Endothelial cell (in vitro differentiated cells): ENCODE measurements around the gene SCAF1. TPM values are rescaled to one million over a fixed set of nuclear protein-coding genes. Genes with fewer than 3 reads are reported as not detected.
A peak's percentile ranks its signal among the peaks of the same experiment; 100 is the strongest.

Experiments
- DNase-seq: peaks from one replicate; pipeline ENCODE4 v3.0.0; 2021; ENCODE audit warnings: low spot score
- H3K27ac Mint-ChIP-seq: one replicate; pipeline ENCODE4 v1.8.0; 2021; ENCODE audit warnings: mixed read lengths, inconsistent platforms; ENCODE audit not compliant: unreplicated experiment
- H3K27me3 Mint-ChIP-seq: one replicate; pipeline ENCODE4 v1.8.0; 2021; ENCODE audit warnings: mild to moderate bottlenecking, moderate library complexity, mixed read lengths, inconsistent platforms; ENCODE audit not compliant: unreplicated experiment
- H3K36me3 Mint-ChIP-seq: one replicate; pipeline ENCODE4 v1.8.0; 2021; ENCODE audit warnings: mild to moderate bottlenecking, low read depth, mixed read lengths, inconsistent platforms; ENCODE audit not compliant: unreplicated experiment
- H3K4me1 Mint-ChIP-seq: one replicate; pipeline ENCODE4 v1.8.0; 2021; ENCODE audit warnings: mild to moderate bottlenecking, mixed read lengths, inconsistent platforms; ENCODE audit not compliant: unreplicated experiment
- H3K4me3 Mint-ChIP-seq: one replicate; pipeline ENCODE4 v1.8.0; 2021; ENCODE audit warnings: mild to moderate bottlenecking, mixed read lengths, inconsistent platforms; ENCODE audit not compliant: unreplicated experiment
- H3K9me3 Mint-ChIP-seq: one replicate; pipeline ENCODE4 v1.8.0; 2021; ENCODE audit warnings: mixed read lengths, inconsistent platforms; ENCODE audit not compliant: unreplicated experiment
- total RNA-seq: library from RNA; stranded (reverse); fragmentation: NEBNext Ultra II Directional; extraction: Animal tissue kit (Norgen Biotek cat#: 25700); gene quantifications from one replicate; pipeline ENCODE4 v1.2.1, GENCODE V29; 2021; ENCODE audit not compliant: unreplicated experiment
- TF ChIP-seq, protein P1 (sequence below): fragments of 200-600 bp; sonication (generic); IDR thresholded peaks from one replicate; pipeline ENCODE4 v1.5.0; 2021; ENCODE audit warnings: antibody characterized with exemption; ENCODE audit not compliant: unreplicated experiment

SCAF1 gene
- total RNA-seq, 1 donor from 2014 or later, result 90.3 TPM

GRCh38 chr19:49690656-49691242 is 48.7 kb downstream of the SCAF1 start, which contains the start of gene CPT1C:
Gene CPT1C, plus strand, starts transcription at chr19:49691116. Its CDS starts 1,137 bp downstream, at chr19:49692253.
- H3K4me1 Mint-ChIP-seq, result peaks cover 38% of the 10 kb centered on the region
- H3K27me3 Mint-ChIP-seq, result peaks cover 26% of the 10 kb centered on the region
- DNase-seq, result peak; percentile 79
- TF ChIP-seq, protein P1, sequence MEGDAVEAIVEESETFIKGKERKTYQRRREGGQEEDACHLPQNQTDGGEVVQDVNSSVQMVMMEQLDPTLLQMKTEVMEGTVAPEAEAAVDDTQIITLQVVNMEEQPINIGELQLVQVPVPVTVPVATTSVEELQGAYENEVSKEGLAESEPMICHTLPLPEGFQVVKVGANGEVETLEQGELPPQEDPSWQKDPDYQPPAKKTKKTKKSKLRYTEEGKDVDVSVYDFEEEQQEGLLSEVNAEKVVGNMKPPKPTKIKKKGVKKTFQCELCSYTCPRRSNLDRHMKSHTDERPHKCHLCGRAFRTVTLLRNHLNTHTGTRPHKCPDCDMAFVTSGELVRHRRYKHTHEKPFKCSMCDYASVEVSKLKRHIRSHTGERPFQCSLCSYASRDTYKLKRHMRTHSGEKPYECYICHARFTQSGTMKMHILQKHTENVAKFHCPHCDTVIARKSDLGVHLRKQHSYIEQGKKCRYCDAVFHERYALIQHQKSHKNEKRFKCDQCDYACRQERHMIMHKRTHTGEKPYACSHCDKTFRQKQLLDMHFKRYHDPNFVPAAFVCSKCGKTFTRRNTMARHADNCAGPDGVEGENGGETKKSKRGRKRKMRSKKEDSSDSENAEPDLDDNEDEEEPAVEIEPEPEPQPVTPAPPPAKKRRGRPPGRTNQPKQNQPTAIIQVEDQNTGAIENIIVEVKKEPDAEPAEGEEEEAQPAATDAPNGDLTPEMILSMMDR, result no peak
- peak within 1 kb of the TSS; percentile 96 for H3K4me3 Mint-ChIP-seq
- peaks cover 21% of the 10 kb centered on the region for H3K36me3 Mint-ChIP-seq
- peak within 1 kb of the TSS; percentile 79 for H3K27ac Mint-ChIP-seq
- H3K9me3 Mint-ChIP-seq, result no peaks in the 10 kb centered on the region

DNA sequence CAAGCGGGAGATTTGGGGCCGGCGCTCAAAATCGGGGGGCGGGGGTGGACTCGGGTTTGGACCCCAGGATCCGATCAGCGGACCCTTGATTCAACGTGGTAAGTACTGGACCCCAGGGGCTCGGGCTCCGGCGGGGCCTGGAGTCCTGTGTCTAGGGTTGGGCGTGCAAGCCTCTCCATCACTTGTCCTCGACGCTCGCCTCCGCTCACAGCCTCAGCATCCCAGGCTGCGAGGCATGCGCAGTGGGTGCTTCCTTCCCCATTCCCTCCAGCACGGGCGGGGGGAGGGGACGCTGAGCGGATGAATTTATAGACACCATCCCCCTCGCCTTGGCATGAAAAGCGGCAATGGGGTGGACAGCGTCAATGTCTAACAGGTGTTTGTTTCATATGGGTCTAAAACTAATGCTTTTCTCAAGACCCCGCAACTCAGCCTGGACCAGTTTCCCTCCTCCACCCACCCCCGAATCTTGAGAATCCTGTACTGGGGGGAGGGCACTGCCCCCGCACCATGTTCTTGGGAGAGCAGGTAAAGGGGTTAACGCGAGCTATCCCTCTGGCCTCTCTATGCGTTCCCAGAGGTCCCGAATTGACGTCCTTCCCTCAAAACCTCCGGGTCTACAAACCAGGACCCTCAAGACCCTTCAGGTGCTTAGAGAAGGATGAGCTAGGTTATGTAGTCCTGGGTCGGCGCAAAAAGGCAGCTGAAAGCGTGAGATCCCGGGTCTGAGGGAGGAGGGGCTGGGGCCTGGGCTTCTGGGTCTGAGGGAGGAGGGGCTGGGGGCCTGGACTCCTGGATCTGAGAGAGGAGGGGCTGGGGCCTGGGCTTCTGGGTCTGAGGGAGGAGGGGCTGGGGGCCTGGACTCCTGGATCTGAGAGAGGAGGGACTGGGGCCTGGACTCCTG is 49.5 kb downstream of the SCAF1 start:
- DNase-seq, result peak; percentile 65
- peaks cover 37% of the 10 kb centered on the region for H3K4me1 Mint-ChIP-seq
- TF ChIP-seq, protein P1, result no peak
- H3K4me3 Mint-ChIP-seq, result peak overlapping the region; percentile 96
- no peak overlapping the region for H3K27ac Mint-ChIP-seq
- peaks cover 26% of the 10 kb centered on the region for H3K27me3 Mint-ChIP-seq
- no peaks in the 10 kb centered on the region for H3K9me3 Mint-ChIP-seq
- H3K36me3 Mint-ChIP-seq, result peaks cover 21% of the 10 kb centered on the region

GRCh38 chr19:49692147-49692506 is 50.1 kb downstream of the SCAF1 start:
- H3K27ac Mint-ChIP-seq, result peak overlapping the region; percentile 8
- peaks cover 26% of the 10 kb centered on the region for H3K27me3 Mint-ChIP-seq
- H3K36me3 Mint-ChIP-seq, result peaks cover 23% of the 10 kb centered on the region
- TF ChIP-seq, protein P1, result no peak
- DNase-seq, result no peak
- H3K4me1 Mint-ChIP-seq, result peaks cover 33% of the 10 kb centered on the region
- peak overlapping the region; percentile 96 for H3K4me3 Mint-ChIP-seq
- no peaks in the 10 kb centered on the region for H3K9me3 Mint-ChIP-seq

DNA sequence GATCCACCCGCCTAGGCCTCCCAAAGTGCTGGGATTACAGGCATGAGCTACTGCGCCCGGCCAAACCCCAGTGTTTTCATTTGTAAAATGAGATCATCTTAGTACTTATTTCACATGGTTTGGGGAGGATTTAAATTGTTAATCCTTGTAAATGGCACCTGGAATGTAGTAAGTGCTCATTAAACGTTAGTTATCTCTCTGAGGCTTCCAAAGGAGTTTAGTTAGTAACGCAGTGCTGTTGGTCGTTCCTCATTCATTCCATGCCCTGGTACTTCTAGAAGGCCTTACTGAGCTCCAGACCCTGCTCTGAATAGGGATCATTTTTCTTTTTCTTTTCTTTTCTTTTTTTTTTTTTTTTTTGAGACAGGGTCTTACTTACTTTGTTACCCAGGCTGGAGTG is 54.1 kb downstream of the SCAF1 start:
- Mint-ChIP-seq H3K4me1 (peaks cover 4% of the 10 kb centered on the region), H3K9me3 (no peaks in the 10 kb centered on the region), H3K36me3 (peaks cover 19% of the 10 kb centered on the region), H3K27ac (no peak overlapping the region), H3K4me3 (no peak overlapping the region), H3K27me3 (no peaks in the 10 kb centered on the region)
- DNase-seq, result no peak
- TF ChIP-seq, protein P1, result no peak

- no peak overlapping the region for H3K27ac Mint-ChIP-seq
- TF ChIP-seq, protein P1, result no peak
- no peaks in the 10 kb centered on the region for H3K4me1 Mint-ChIP-seq
- H3K27me3 Mint-ChIP-seq, result no peaks in the 10 kb centered on the region
- peaks cover 19% of the 10 kb centered on the region for H3K36me3 Mint-ChIP-seq
- DNase-seq, result no peak
- H3K4me3 Mint-ChIP-seq, result peak overlapping the region; percentile 14
- no peaks in the 10 kb centered on the region for H3K9me3 Mint-ChIP-seq
These were observed 54.9 kb downstream of the SCAF1 start for GRCh38 chr19:49696865-49697264.
